HUES48 (cell line): ENCODE results near the gene PKP3.
"Not testable (repeated sequence)": the region's sequence is repeated elsewhere in the genome, so short reads cannot be mapped to it uniquely, and the experiment has no call there.

ENCODE experiments used
- H3K27ac ChIP-seq: one replicate; pipeline ENCODE4 v1.7.0; 2013; ENCODE audit warnings: low read depth, low read length, inconsistent platforms
- H3K27me3 ChIP-seq: 2 replicates; pipeline ENCODE4 v1.6.1; 2013; ENCODE audit warnings: mild to moderate bottlenecking, low read length; ENCODE audit not compliant: control insufficient read depth, insufficient read depth
- H3K36me3 ChIP-seq: 2 replicates; pipeline ENCODE4 v1.6.1; 2013; ENCODE audit warnings: low read length; ENCODE audit not compliant: control insufficient read depth, insufficient read depth
- H3K4me1 ChIP-seq: 2 replicates; pipeline ENCODE4 v1.6.1; 2013; ENCODE audit warnings: mild to moderate bottlenecking, low read length; ENCODE audit not compliant: control insufficient read depth, insufficient read depth
- H3K4me3 ChIP-seq: 2 replicates; pipeline ENCODE4 v1.5.1; 2013; ENCODE audit warnings: mild to moderate bottlenecking, low read depth, low read length
- H3K9ac ChIP-seq: 2 replicates; pipeline ENCODE4 v1.6.1; 2013; ENCODE audit warnings: mild to moderate bottlenecking, low read depth, low read length, moderate library complexity
- H3K9me3 ChIP-seq: 2 replicates; pipeline ENCODE4 v1.6.1; 2013; ENCODE audit warnings: low read length; ENCODE audit not compliant: control insufficient read depth, insufficient read depth

The PKP3 gene

DNA sequence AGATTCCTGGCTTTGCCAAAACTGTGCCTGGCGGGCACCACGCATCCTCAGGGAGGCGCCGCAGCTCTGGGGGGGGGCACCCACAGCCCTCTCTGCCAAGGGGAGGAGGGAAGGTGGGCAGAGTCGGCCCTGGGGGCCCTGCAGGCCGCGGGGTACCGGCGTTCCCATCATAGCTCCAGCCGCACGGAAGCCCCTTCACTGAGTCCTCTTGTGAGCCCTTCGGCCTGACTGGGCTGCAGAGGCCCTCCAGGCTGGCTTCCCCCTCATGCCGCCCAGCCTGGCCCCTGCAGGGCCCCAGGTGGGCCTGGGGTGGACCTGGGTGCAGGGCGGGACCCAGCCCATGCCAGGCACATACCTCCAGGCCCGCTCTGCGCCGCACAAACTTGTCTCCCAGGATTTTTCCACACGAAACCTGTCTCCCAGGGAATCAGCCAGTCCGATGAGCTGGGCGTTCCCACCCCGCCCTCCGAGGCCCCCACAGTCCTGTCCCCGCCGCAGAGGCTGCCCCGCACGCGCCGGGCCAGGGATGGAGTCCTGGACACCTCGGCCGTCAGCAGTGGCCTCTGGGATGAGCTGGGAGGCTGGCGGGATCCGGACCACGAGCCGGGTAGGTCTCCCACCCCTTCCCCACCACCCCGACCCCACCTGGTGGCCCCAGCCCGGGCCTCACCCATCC, 1.8 kb upstream of the PKP3 start:
- H3K27ac ChIP-seq, result no peak overlapping the region
- H3K36me3 ChIP-seq, result peaks cover 2% of the 10 kb centered on the region; the same call in 1 of the 2 replicates
- peaks cover 5% of the 10 kb centered on the region for H3K4me1 ChIP-seq
- H3K9me3 ChIP-seq, result no peaks in the 10 kb centered on the region
- no peak overlapping the region for H3K4me3 ChIP-seq
- H3K9ac ChIP-seq, result no peak overlapping the region
- no peaks in the 10 kb centered on the region; the same call in 1 of the 2 replicates for H3K27me3 ChIP-seq

DNA sequence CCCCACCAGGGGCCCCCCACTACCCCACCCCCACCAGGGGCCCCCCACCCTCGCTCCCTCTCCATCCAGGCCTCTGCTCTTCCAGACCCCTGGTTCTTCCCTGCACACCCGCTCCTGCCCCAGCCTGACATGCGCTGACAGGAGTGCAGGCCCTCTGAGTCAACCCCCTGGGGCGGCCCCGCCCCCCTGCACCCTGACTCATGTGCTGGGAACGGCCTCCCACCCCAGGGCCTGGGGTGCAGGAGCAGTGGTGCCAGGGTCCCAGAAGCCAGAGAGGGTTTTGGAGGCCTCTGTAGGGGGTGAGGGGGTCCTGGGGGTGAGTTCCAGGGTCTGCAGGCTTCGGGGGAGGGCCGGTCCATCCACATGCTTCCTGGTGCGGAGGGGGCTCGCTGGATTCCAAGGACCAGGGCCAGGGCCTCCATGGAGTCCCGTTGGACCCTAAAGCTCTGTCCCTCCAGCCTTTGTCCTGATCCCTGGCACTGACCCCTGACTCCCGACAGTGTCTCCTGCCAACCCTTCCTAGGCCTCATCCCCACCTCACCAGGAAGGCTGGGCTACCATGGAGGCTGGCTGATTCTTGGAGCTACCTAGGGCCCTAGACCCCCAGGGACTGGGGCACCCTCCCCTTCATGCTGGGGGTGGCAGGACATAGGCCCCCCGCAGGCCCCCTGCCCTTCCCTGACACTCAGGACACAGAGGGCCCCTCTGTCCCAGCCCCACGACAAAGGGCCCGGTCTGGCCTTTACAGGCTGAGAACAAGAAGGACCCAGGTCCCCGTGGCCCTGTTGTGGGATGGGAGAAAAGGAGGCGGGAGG, 583 bp upstream of the PKP3 start:
- H3K27me3 ChIP-seq, result no peaks in the 10 kb centered on the region
- H3K9ac ChIP-seq, result 0 out of 2 replicates have a peak overlapping the region, but pooled peaks have one; percentile 40
- H3K36me3 ChIP-seq, result peaks cover 9% of the 10 kb centered on the region; the same call in 1 of the 2 replicates
- H3K27ac ChIP-seq, result no peak overlapping the region
- peak overlapping the region; percentile 63; the same call in 1 of the 2 replicates for H3K4me3 ChIP-seq
- H3K9me3 ChIP-seq, result no peaks in the 10 kb centered on the region
- peaks cover 5% of the 10 kb centered on the region for H3K4me1 ChIP-seq

DNA sequence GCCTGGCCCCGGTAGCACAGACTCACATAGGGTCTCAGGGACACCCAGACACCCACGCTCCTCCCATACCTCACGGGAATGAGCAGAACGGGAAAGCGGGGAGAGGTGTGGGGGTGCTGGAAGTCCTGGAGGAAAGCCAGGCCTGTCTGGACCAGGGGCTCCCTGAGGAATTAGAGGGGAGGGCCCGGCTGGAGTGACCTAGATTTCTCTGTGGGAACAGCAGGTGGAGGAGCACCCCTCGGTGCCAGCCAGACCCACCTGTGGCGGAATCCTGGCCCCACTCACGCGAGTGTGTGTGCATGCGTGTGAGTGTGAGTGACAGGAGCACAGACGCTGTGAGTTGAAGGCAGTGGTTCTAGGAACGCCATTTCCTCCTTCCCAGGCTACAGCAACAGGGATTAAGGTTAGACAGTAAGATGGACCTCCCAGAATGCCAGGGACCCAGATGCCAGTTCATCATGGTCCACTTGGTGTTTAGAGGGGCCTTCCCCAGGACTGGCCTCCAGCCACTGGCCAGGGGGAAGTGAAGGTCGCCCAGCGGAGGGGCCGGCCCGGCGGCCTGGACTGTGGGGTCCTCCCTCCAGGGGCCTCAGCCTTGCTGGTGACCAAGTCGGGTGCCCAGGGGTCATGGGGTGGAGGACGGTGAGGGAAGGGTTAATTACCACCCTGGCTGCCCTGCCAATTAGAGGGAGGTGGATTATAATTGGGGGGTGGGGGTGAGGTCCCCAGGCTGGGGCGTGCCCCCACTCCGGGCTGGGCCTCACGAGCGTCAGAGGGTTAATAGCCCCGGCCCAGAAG, 1.0 kb downstream of the PKP3 start:
- no peaks in the 10 kb centered on the region for H3K27me3 ChIP-seq
- H3K4me1 ChIP-seq, result peaks cover 5% of the 10 kb centered on the region
- H3K36me3 ChIP-seq, result peaks cover 12% of the 10 kb centered on the region; the same call in 1 of the 2 replicates
- no peak overlapping the region for H3K27ac ChIP-seq
- no peaks in the 10 kb centered on the region for H3K9me3 ChIP-seq
- peak overlapping the region; percentile 63; the same call in 1 of the 2 replicates for H3K4me3 ChIP-seq
- no peak overlapping the region for H3K9ac ChIP-seq

DNA sequence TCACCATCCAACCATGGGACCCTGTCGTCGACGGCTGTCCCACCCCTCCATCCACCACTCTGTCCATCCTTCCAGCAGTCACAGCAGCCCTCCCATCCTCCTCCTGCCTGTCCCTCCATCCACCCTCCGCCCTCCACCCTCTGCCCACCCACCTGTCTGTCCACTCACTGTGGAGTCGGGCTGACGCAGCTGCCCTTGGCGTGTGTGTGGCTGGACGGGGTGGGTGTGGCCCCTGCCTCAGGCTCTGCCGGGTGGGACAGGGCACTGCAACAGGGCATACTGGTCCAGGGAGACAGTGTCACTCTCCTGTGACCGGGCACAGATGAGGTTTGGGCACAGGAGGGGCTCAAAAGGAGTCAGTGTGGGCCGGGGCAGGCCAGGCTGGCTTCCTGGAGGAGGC, 1.9 kb downstream of the PKP3 start:
- H3K27ac ChIP-seq, result no peak overlapping the region

DNA sequence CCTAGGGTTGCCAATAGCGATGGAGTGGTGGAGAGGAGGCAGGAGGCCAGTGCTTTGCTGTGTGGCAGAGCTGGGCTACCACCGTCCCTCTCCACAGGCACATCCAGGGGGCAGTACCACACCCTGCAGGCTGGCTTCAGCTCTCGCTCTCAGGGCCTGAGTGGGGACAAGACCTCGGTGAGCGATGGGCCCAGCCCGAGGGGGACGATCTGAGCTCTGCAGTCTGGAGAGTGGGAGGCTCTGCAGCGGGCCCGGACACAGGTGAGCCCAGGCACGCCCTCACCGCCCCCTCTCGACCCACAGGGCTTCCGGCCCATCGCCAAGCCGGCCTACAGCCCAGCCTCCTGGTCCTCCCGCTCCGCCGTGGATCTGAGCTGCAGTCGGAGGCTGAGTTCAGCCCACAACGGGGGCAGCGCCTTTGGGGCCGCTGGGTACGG, 2.5 kb downstream of the PKP3 start:
- no peak overlapping the region for H3K4me3 ChIP-seq
- peaks cover 13% of the 10 kb centered on the region; the same call in 1 of the 2 replicates for H3K36me3 ChIP-seq
- no peak overlapping the region for H3K9ac ChIP-seq
- H3K4me1 ChIP-seq, result peaks cover 5% of the 10 kb centered on the region
- H3K9me3 ChIP-seq, result no peaks in the 10 kb centered on the region
- no peaks in the 10 kb centered on the region for H3K27me3 ChIP-seq
- no peak overlapping the region for H3K27ac ChIP-seq

More for the DNA sequence above, 1.9 kb downstream of the PKP3 start:
- Histone ChIP-seq H3K27me3 (no peaks in the 10 kb centered on the region), H3K9ac (no peak overlapping the region), H3K36me3 (peaks cover 13% of the 10 kb centered on the region; the same call in 1 of the 2 replicates), H3K4me3 (no peak overlapping the region), H3K4me1 (peaks cover 5% of the 10 kb centered on the region), H3K9me3 (no peaks in the 10 kb centered on the region)

DNA sequence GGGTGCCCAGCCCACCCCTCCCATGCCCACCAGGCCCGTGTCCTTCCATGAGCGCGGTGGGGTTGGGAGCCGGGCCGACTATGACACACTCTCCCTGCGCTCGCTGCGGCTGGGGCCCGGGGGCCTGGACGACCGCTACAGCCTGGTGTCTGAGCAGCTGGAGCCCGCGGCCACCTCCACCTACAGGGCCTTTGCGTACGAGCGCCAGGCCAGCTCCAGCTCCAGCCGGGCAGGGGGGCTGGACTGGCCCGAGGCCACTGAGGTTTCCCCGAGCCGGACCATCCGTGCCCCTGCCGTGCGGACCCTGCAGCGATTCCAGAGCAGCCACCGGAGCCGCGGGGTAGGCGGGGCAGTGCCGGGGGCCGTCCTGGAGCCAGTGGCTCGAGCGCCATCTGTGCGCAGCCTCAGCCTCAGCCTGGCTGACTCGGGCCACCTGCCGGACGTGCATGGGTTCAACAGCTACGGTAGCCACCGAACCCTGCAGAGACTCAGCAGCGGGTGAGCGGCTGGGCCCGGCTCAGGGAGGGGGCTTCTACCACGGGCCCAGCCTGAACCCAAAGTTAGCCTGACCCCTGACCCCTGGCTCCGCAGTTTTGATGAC, 3.0 kb downstream of the PKP3 start:
- Histone ChIP-seq H3K4me1 (peaks cover 5% of the 10 kb centered on the region), H3K9ac (no peak overlapping the region), H3K36me3 (peaks cover 13% of the 10 kb centered on the region; the same call in 1 of the 2 replicates), H3K27ac (no peak overlapping the region), H3K27me3 (no peaks in the 10 kb centered on the region), H3K9me3 (no peaks in the 10 kb centered on the region), H3K4me3 (no peak overlapping the region)

DNA sequence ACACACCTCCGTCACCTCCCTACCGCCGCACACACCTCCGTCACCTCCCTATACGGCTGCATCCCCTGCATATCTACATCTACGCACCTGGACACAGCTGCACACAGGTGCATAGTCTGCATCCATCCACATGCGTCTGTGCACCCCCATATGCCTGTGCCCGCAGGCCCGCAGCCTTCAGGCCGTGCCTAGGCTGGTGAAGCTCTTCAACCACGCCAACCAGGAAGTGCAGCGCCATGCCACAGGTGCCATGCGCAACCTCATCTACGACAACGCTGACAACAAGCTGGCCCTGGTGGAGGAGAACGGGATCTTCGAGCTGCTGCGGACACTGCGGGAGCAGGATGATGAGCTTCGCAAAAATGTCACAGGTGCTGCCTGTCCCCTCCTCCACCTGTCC, 4.8 kb downstream of the PKP3 start:
- Histone ChIP-seq H3K27me3 (no peaks in the 10 kb centered on the region), H3K4me1 (peaks cover under 1% of the 10 kb centered on the region), H3K36me3 (peaks cover 17% of the 10 kb centered on the region), H3K4me3 (no peak overlapping the region), H3K9ac (no peak overlapping the region), H3K9me3 (no peaks in the 10 kb centered on the region), H3K27ac (no peak overlapping the region)

DNA sequence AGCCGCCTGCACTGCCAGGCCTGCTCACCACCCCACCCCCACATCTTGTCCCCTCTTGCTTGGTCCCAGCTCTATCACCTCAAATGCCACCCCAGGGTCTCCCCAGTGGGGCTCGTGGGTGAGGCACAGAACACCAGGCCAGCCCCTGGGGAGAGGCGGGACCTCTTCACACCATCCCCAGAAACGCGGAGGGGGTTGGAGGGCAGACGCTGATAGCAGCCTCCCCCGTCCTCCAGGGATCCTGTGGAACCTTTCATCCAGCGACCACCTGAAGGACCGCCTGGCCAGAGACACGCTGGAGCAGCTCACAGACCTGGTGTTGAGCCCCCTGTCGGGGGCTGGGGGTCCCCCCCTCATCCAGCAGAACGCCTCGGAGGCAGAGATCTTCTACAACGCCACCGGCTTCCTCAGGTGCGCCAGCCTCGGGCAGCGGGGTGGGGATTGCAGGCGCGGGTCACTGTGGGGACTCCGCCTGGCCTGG, 5.8 kb downstream of the PKP3 start:
- Histone ChIP-seq H3K9me3 (no peaks in the 10 kb centered on the region), H3K9ac (no peak overlapping the region), H3K27ac (no peak overlapping the region), H3K36me3 (peaks cover 23% of the 10 kb centered on the region), H3K4me1 (no peaks in the 10 kb centered on the region), H3K4me3 (no peak overlapping the region), H3K27me3 (no peaks in the 10 kb centered on the region)

DNA sequence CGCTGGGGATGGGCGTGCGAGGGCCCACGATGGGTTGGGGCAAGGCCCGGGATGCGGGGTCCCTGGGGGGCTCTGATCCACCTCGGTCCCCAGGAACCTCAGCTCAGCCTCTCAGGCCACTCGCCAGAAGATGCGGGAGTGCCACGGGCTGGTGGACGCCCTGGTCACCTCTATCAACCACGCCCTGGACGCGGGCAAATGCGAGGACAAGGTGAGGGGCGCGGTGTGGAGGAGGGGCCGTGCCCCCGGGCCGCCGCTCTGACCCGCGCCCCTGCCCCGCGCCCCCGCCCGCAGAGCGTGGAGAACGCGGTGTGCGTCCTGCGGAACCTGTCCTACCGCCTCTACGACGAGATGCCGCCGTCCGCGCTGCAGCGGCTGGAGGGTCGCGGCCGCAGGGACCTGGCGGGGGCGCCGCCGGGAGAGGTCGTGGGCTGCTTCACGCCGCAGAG, 6.3 kb downstream of the PKP3 start:
- Histone ChIP-seq H3K4me3 (no peak overlapping the region), H3K9ac (no peak overlapping the region), H3K4me1 (no peaks in the 10 kb centered on the region), H3K27ac (no peak overlapping the region), H3K27me3 (no peaks in the 10 kb centered on the region), H3K36me3 (peaks cover 23% of the 10 kb centered on the region), H3K9me3 (no peaks in the 10 kb centered on the region)

DNA sequence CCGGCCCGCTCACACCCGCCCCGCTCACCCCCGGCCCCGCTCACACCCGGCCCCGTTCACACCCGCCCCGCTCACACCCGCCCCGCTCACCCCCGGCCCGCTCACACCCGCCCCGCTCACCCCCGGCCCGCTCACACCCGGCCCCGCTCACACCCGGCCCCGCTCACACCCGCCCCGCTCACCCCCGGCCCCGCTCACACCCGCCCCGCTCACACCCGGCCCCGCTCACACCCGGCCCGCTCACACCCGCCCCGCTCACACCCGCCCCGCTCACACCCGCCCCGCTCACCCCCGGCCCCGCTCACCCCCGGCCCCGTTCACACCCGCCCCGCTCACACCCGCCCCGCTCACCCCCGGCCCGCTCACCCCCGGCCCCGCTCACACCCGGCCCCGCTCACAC, 7.2 kb downstream of the PKP3 start:
- not testable (repeated sequence) for H3K4me3 ChIP-seq, H3K27me3 ChIP-seq, H3K9me3 ChIP-seq, H3K9ac ChIP-seq, H3K27ac ChIP-seq, H3K4me1 ChIP-seq
- H3K36me3 ChIP-seq, result peaks cover 23% of the 10 kb centered on the region
